CD14-positive monocyte (primary cell): ENCODE measurements around the gene MALRD1. TPM values are rescaled to one million over a fixed set of nuclear protein-coding genes. Genes with fewer than 3 reads are reported as not detected.

Experiments used
- DNase-seq, 3 donors: peaks; one replicate each; pipeline ENCODE4 v3.0.0-alpha.2; 2011 to 2022
- H2AFZ ChIP-seq: 2 replicates; pipeline ENCODE4 v1.6.0; 2012; ENCODE audit warnings: mild to moderate bottlenecking, low read depth, low read length, inconsistent platforms; ENCODE audit not compliant: insufficient read depth, poor library complexity, severe bottlenecking
- H3K27ac ChIP-seq, 2 donors: 1 replicate in 1 of 2; 2 replicates in 1 of 2; pipeline ENCODE4 v1.5.1; 2012 to 2013; ENCODE audit warnings: low read length in 2 of 2, control low read depth in 1 of 2, inconsistent platforms in 1 of 2, low read depth in 1 of 2, mild to moderate bottlenecking in 1 of 2
- H3K27me3 ChIP-seq, 2 donors: one replicate each; pipeline versions ENCODE4 v1.6.0 to v1.6.1; 2011 to 2013; ENCODE audit warnings: low read length in 2 of 2; ENCODE audit not compliant: control insufficient read depth in 2 of 2, insufficient read depth in 2 of 2
- H3K36me3 ChIP-seq, 2 donors: replicated peaks in 1 of 2; 1 replicate in 1 of 2; 2 replicates in 1 of 2; pipeline versions ENCODE4 v1.5.1 to v1.6.1; 2012 to 2013; ENCODE audit warnings: low read length in 2 of 2, control low read depth in 1 of 2, inconsistent platforms in 1 of 2, mild to moderate bottlenecking in 1 of 2; ENCODE audit not compliant: insufficient read depth in 2 of 2, control insufficient read depth in 1 of 2
- H3K4me1 ChIP-seq, 2 donors: 1 replicate in 1 of 2; 2 replicates in 1 of 2; pipeline versions ENCODE4 v1.5.1 to v1.6.1; 2012 to 2013; ENCODE audit warnings: low read length in 2 of 2, control low read depth in 1 of 2, inconsistent platforms in 1 of 2, mild to moderate bottlenecking in 1 of 2, moderate library complexity in 1 of 2; ENCODE audit not compliant: insufficient read depth in 2 of 2, control insufficient read depth in 1 of 2
- H3K4me2 ChIP-seq: replicated peaks from 2 replicates; pipeline ENCODE3; 2012; ENCODE audit warnings: low read length, moderate library complexity, mild to moderate bottlenecking; ENCODE audit not compliant: poor library complexity, severe bottlenecking; ENCODE audit errors: extremely low read depth
- H3K4me3 ChIP-seq, 3 experiments: fragments of 200-600 bp in 1 of 3; sonication (generic) in 1 of 3; replicated peaks in 1 of 3; 1 replicate in 2 of 3; 2 replicates in 1 of 3; pipeline ENCODE4 v1.5.1; 2011 to 2013; ENCODE audit warnings: low read length in 3 of 3, mild to moderate bottlenecking in 3 of 3, control low read depth in 2 of 3, low read depth in 2 of 3, inconsistent platforms in 1 of 3, moderate library complexity in 1 of 3
- H3K79me2 ChIP-seq: 2 replicates; pipeline ENCODE4 v1.6.0; 2012; ENCODE audit warnings: mild to moderate bottlenecking, control low read depth, inconsistent platforms, low read length, moderate library complexity; ENCODE audit not compliant: insufficient read depth
- H3K9ac ChIP-seq: 2 replicates; pipeline ENCODE4 v1.6.0; 2017; ENCODE audit warnings: low read length, mild to moderate bottlenecking; ENCODE audit not compliant: insufficient read depth, poor library complexity, severe bottlenecking
- H3K9me3 ChIP-seq, 2 donors: replicated peaks in 1 of 2; 1 replicate in 1 of 2; 2 replicates in 1 of 2; pipeline versions ENCODE4 v1.5.1 to v1.6.1; 2012 to 2013; ENCODE audit warnings: low read length in 2 of 2, control low read depth in 1 of 2; ENCODE audit not compliant: control insufficient read depth in 1 of 2, insufficient read depth in 1 of 2
- H4K20me1 ChIP-seq: 2 replicates; pipeline ENCODE4 v1.6.0; 2012; ENCODE audit warnings: mild to moderate bottlenecking, low read length, control low read depth, moderate library complexity; ENCODE audit not compliant: insufficient read depth
- H3K27ac Mint-ChIP-seq, 7 donors: one replicate each; pipeline ENCODE4 v1.8.0; 2020; ENCODE audit warnings: mild to moderate bottlenecking in 7 of 7, mixed read lengths in 7 of 7, moderate library complexity in 6 of 7, inconsistent platforms in 2 of 7
- H3K27me3 Mint-ChIP-seq, 3 donors: one replicate each; pipeline ENCODE4 v1.8.0; 2021 to 2022; ENCODE audit warnings: low read depth in 3 of 3, mild to moderate bottlenecking in 3 of 3, mixed read lengths in 3 of 3, moderate library complexity in 3 of 3, inconsistent platforms in 1 of 3
- H3K36me3 Mint-ChIP-seq, 2 donors: one replicate each; pipeline ENCODE4 v1.8.0; 2020; ENCODE audit warnings: mixed read lengths in 2 of 2, inconsistent platforms in 1 of 2, mild to moderate bottlenecking in 1 of 2
- H3K4me1 Mint-ChIP-seq: one replicate; pipeline ENCODE4 v1.8.0; 2020; ENCODE audit warnings: mild to moderate bottlenecking, mixed read lengths
- H3K4me3 Mint-ChIP-seq, 2 donors: one replicate each; pipeline ENCODE4 v1.8.0; 2020; ENCODE audit warnings: mild to moderate bottlenecking in 2 of 2, mixed read lengths in 2 of 2, moderate library complexity in 1 of 2
- H3K9me3 Mint-ChIP-seq, 7 donors: one replicate each; pipeline ENCODE4 v1.8.0; 2020 to 2022; ENCODE audit warnings: mixed read lengths in 7 of 7, mild to moderate bottlenecking in 6 of 7, moderate library complexity in 6 of 7, inconsistent platforms in 2 of 7
- WGBS: methylation state at CpG from one replicate; pipeline ENCODE4 v1.1.5; 2013; ENCODE audit warnings: missing lambda C conversion rate; ENCODE audit not compliant: insufficient coverage; 5-methylcytosine and 5-hydroxymethylcytosine counted together
- intact Hi-C, 2 donors: fragments of 100-400 bp; cut with micrococcal nuclease; formaldehyde crosslinking; loops; one replicate each; pipeline versions ENCODE4 v1.15.0 to v1.15.1; 2023
- polyA plus RNA-seq, 3 donors: library from polyadenylated mRNA; depleted of rRNA in 1 of 3; unstranded in 2 of 3; stranded (reverse) in 1 of 3; fragments of 300-500 nt in 2 of 3; fragments of >200 nt in 1 of 3; fragmentation: Illumina TruSeq in 2 of 3; gene quantifications; 1 replicate in 2 of 3; 2 replicates in 1 of 3; pipeline ENCODE4 v1.2.3, GENCODE V29; 2012 to 2021
- TF ChIP-seq, protein P1 (sequence below): fragments of 200-600 bp; IDR thresholded peaks from one replicate; pipeline ENCODE4 v1.8.0; 2022; ENCODE audit warnings: antibody characterized with exemption, mild to moderate bottlenecking

The MALRD1 gene
- polyA plus RNA-seq, 3 donors: not detected

- Histone ChIP-seq H3K36me3 (no peaks in the 10 kb centered on the region), H3K79me2 (no peaks in the 10 kb centered on the region), H2AFZ (no peak overlapping the region), H3K9ac (no peak overlapping the region), H3K9me3 (peaks cover 9 to 22% of the 10 kb centered on the region in 2 donors), H3K27ac (no peak overlapping the region), H3K4me1 (no peaks in the 10 kb centered on the region), H4K20me1 (no peaks in the 10 kb centered on the region), H3K4me2 (no peak overlapping the region), H3K4me3 (no peak overlapping the region), H3K27me3 (no peaks in the 10 kb centered on the region)
- H3K4me1 Mint-ChIP-seq: no peaks in the 10 kb centered on the region
- no peak overlapping the region for H3K4me3 Mint-ChIP-seq
- TF ChIP-seq, protein P1, sequence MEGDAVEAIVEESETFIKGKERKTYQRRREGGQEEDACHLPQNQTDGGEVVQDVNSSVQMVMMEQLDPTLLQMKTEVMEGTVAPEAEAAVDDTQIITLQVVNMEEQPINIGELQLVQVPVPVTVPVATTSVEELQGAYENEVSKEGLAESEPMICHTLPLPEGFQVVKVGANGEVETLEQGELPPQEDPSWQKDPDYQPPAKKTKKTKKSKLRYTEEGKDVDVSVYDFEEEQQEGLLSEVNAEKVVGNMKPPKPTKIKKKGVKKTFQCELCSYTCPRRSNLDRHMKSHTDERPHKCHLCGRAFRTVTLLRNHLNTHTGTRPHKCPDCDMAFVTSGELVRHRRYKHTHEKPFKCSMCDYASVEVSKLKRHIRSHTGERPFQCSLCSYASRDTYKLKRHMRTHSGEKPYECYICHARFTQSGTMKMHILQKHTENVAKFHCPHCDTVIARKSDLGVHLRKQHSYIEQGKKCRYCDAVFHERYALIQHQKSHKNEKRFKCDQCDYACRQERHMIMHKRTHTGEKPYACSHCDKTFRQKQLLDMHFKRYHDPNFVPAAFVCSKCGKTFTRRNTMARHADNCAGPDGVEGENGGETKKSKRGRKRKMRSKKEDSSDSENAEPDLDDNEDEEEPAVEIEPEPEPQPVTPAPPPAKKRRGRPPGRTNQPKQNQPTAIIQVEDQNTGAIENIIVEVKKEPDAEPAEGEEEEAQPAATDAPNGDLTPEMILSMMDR: no peak
- no peaks in the 10 kb centered on the region for H3K27me3 Mint-ChIP-seq
- intact Hi-C loops: no loop called here
- H3K9me3 Mint-ChIP-seq: peaks cover 1 to 16% (median 9%) of the 10 kb centered on the region in 7 donors
- no peak overlapping the region for H3K27ac Mint-ChIP-seq
- DNase-seq: no peak
- H3K36me3 Mint-ChIP-seq: no peaks in the 10 kb centered on the region
Measured at GRCh38 chr10:19014498-19014897, 34.1 kb upstream of the MALRD1 start.

DNA sequence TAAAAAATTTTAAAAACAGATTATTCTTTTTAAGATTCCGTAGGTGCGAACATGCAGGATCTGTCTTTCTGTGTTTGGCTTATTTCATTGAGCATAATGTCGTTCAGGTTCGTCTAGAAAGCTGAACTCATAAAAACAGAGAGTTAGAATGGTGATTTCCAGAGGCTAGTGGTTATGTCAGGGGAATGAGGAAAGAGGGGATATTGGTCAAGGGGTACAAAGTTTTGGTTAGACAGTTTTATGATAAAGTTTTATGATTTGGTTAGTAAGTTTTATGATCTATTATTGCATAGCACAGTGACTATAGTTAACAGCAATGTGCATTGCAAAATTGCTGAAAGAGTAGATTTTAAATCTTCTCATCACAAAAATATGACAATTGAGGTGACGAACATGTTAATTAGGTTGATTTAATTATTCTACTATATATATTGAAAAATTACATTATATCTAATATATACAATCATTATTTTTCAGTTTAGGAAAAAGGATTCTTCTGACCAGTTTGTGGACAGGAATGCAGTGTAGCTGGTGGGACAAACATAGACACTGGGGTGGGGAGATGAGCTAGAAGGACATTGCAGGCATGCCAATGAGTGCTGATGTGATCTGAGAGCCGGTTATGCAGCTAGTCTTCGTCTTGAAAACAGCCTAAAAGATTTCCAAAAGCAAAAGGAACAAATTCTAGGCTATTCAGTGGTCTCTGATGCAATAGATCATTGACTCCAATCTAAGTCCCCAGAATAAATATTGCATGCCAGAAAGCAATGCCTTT lies 31.3 kb upstream of the MALRD1 start:
- Histone ChIP-seq H3K27ac (no peak overlapping the region), H3K36me3 (no peaks in the 10 kb centered on the region), H3K9ac (no peak overlapping the region), H3K4me3 (no peak overlapping the region), H2AFZ (no peak overlapping the region), H3K4me2 (no peak overlapping the region), H3K9me3 (peaks cover 3 to 13% of the 10 kb centered on the region in 2 donors), H3K4me1 (no peaks in the 10 kb centered on the region), H4K20me1 (no peaks in the 10 kb centered on the region), H3K79me2 (no peaks in the 10 kb centered on the region), H3K27me3 (no peaks in the 10 kb centered on the region)
- TF ChIP-seq, protein P1: no peak
- H3K4me3 Mint-ChIP-seq: no peak overlapping the region
- intact Hi-C loops: no loop called here
- H3K4me1 Mint-ChIP-seq: no peaks in the 10 kb centered on the region
- WGBS: 88% methylated on average over 5 of the region's 7 CpGs
- H3K36me3 Mint-ChIP-seq: no peaks in the 10 kb centered on the region
- no peak overlapping the region for H3K27ac Mint-ChIP-seq
- H3K9me3 Mint-ChIP-seq: peaks cover 0 to 12% (median 5%) of the 10 kb centered on the region in 7 donors
- no peak for DNase-seq
- no peaks in the 10 kb centered on the region for H3K27me3 Mint-ChIP-seq
